Astrocyte (in vitro differentiated cells and primary cell): Measurements from ENCODE around the gene TLE1. TPM values are rescaled to one million over a fixed set of nuclear protein-coding genes. Genes with fewer than 3 reads are reported as not detected.

Experiments
- DNase-seq: peaks from one replicate; pipeline ENCODE4 v3.0.0-alpha.2; 2010; ENCODE audit warnings: low read depth
- FAIRE-seq: peaks from 2 replicates; lab custom pipeline; 2011; peaks lifted over from hg19 to GRCh38; lab: Jason Lieb, UNC
- H2AFZ ChIP-seq: 2 replicates; pipeline ENCODE4 v1.6.0; 2012; ENCODE audit warnings: low read depth, low read length, inconsistent platforms
- H3K27ac ChIP-seq: 2 replicates; pipeline ENCODE4 v1.5.1; 2011; ENCODE audit warnings: low read depth, low read length, inconsistent platforms
- H3K27me3 ChIP-seq: 2 replicates; pipeline ENCODE4 v1.6.0; 2011; ENCODE audit warnings: low read length, inconsistent platforms; ENCODE audit not compliant: insufficient read depth
- H3K36me3 ChIP-seq: 2 replicates; pipeline ENCODE4 v1.5.1; 2011; ENCODE audit warnings: low read length, inconsistent platforms; ENCODE audit not compliant: insufficient read depth
- H3K4me1 ChIP-seq: 2 replicates; pipeline ENCODE4 v1.5.1; 2011; ENCODE audit warnings: low read length, inconsistent platforms; ENCODE audit not compliant: insufficient read depth
- H3K4me2 ChIP-seq: 2 replicates; pipeline ENCODE4 v1.6.0; 2012; ENCODE audit warnings: low read length, inconsistent platforms
- H3K4me3 ChIP-seq: 2 replicates; pipeline ENCODE4 v1.5.1; 2011; ENCODE audit warnings: low read depth, mild to moderate bottlenecking, low read length, inconsistent platforms; ENCODE audit not compliant: insufficient read depth
- H3K79me2 ChIP-seq: 2 replicates; pipeline ENCODE4 v1.6.0; 2012; ENCODE audit warnings: mild to moderate bottlenecking, low read length, inconsistent platforms; ENCODE audit not compliant: insufficient read depth
- H3K9ac ChIP-seq: 2 replicates; pipeline ENCODE4 v1.6.0; 2012; ENCODE audit warnings: mild to moderate bottlenecking, low read length, inconsistent platforms
- H3K9me3 ChIP-seq: 2 replicates; pipeline ENCODE4 v1.5.1; 2012; ENCODE audit warnings: low read depth, mild to moderate bottlenecking, low read length, inconsistent platforms; ENCODE audit not compliant: insufficient read depth
- H4K20me1 ChIP-seq: 2 replicates; pipeline ENCODE4 v1.6.0; 2012; ENCODE audit warnings: low read length, inconsistent platforms; ENCODE audit not compliant: insufficient read depth
- H3K27ac Mint-ChIP-seq: one replicate; pipeline ENCODE4 v1.8.0; 2021; ENCODE audit warnings: mild to moderate bottlenecking, mixed read lengths; ENCODE audit not compliant: unreplicated experiment
- H3K27me3 Mint-ChIP-seq: one replicate; pipeline ENCODE4 v1.8.0; 2021; ENCODE audit warnings: low read depth, mixed read lengths; ENCODE audit not compliant: unreplicated experiment
- H3K36me3 Mint-ChIP-seq: one replicate; pipeline ENCODE4 v1.8.0; 2021; ENCODE audit warnings: low read depth, mixed read lengths; ENCODE audit not compliant: unreplicated experiment
- H3K4me1 Mint-ChIP-seq: one replicate; pipeline ENCODE4 v1.8.0; 2021; ENCODE audit warnings: low read depth, mixed read lengths; ENCODE audit not compliant: unreplicated experiment
- H3K4me3 Mint-ChIP-seq: one replicate; pipeline ENCODE4 v1.8.0; 2021; ENCODE audit warnings: mild to moderate bottlenecking, moderate library complexity, mixed read lengths; ENCODE audit not compliant: unreplicated experiment
- H3K9me3 Mint-ChIP-seq: one replicate; pipeline ENCODE4 v1.8.0; 2021; ENCODE audit warnings: mild to moderate bottlenecking, mixed read lengths; ENCODE audit not compliant: unreplicated experiment
- CTCF ChIP-seq: IDR thresholded peaks from 2 replicates; pipeline ENCODE4 v1.5.1; 2011; ENCODE audit warnings: low read depth, mild to moderate bottlenecking, inconsistent platforms, low read length, moderate library complexity; ENCODE audit not compliant: insufficient read depth
- EZH2 ChIP-seq: IDR thresholded peaks from 2 replicates; pipeline ENCODE4 v1.6.1; 2012; ENCODE audit warnings: mild to moderate bottlenecking, low read length, inconsistent platforms; ENCODE audit not compliant: insufficient read depth
- total RNA-seq: library from RNA; stranded (reverse); gene quantifications from 2 replicates; pipeline ENCODE4 v1.2.1, GENCODE V29; 2021

TLE1 gene
- total RNA-seq, 1 donor from 2014 or later: 29.6 TPM

- Mint-ChIP-seq H3K27me3 (no peaks in the 10 kb centered on the region), H3K4me3 (no peak overlapping the region), H3K36me3 (peaks cover 3% of the 10 kb centered on the region), H3K4me1 (peaks cover 44% of the 10 kb centered on the region), H3K9me3 (no peaks in the 10 kb centered on the region), H3K27ac (peak overlapping the region; percentile 79)
- Histone ChIP-seq H3K9ac (no peak overlapping the region), H3K27ac (no peak overlapping the region), H4K20me1 (no peaks in the 10 kb centered on the region), H2AFZ (no peak overlapping the region), H3K36me3 (no peaks in the 10 kb centered on the region), H3K4me3 (no peak overlapping the region), H3K4me1 (peaks cover 15% of the 10 kb centered on the region), H3K4me2 (peak overlapping the region; percentile 12), H3K9me3 (no peaks in the 10 kb centered on the region), H3K79me2 (no peaks in the 10 kb centered on the region), H3K27me3 (no peaks in the 10 kb centered on the region)
- DNase-seq (no peak), FAIRE-seq (no peak)
- no peak for TF ChIP-seq EZH2
- no peak for TF ChIP-seq CTCF
Measured at GRCh38 chr9:81573415-81574321, 115.7 kb downstream of the TLE1 start.

- Histone ChIP-seq H3K9ac (no peak overlapping the region), H3K79me2 (no peaks in the 10 kb centered on the region), H3K4me1 (peaks cover 12% of the 10 kb centered on the region), H3K27me3 (no peaks in the 10 kb centered on the region), H3K9me3 (no peaks in the 10 kb centered on the region), H2AFZ (no peak overlapping the region), H3K4me3 (no peak overlapping the region), H3K36me3 (no peaks in the 10 kb centered on the region), H4K20me1 (no peaks in the 10 kb centered on the region), H3K4me2 (no peak overlapping the region), H3K27ac (no peak overlapping the region)
- no peak for TF ChIP-seq CTCF
- TF ChIP-seq EZH2: no peak
- Mint-ChIP-seq H3K4me3 (no peak overlapping the region), H3K9me3 (no peaks in the 10 kb centered on the region), H3K27ac (no peak overlapping the region), H3K4me1 (peaks cover 25% of the 10 kb centered on the region), H3K27me3 (no peaks in the 10 kb centered on the region), H3K36me3 (no peaks in the 10 kb centered on the region)
- FAIRE-seq (no peak), DNase-seq (no peak)
Measured at GRCh38 chr9:81570083-81570482, 119.3 kb downstream of the TLE1 start.
